A549 (cell line): ENCODE results near the gene KRABD2.

Source experiments
- ATAC-seq, 2 experiments: fragments of 200-7000 bp in 1 of 2; fragments of >200 bp in 1 of 2; cut with Nextera tagmentation in 1 of 2; cut with Tn5 transposase in 1 of 2; 3 replicates each; pipeline versions ENCODE4 v1.8.0 to v1.9.1; 2018 to 2020; ENCODE audit warnings: mild to moderate bottlenecking in 1 of 2, moderate library complexity in 1 of 2
- CTCF ChIA-PET: fragments of 300-600 bp; sonication (Branson Sonifier 250); formaldehyde crosslinking; extraction: SDS; loops from one replicate; lab custom pipeline; 2021; ENCODE audit warnings: antibody characterized with exemption, inconsistent platforms; lab: Yijun Ruan, JAX
- POLR2A ChIA-PET: fragments of 350-600 bp; formaldehyde crosslinking; extraction: SDS; loops from one replicate; lab custom pipeline; 2021; ENCODE audit warnings: antibody characterized with exemption, inconsistent platforms; lab: Yijun Ruan, JAX
- DNase-seq, 2 experiments: peaks; one replicate each; pipeline versions ENCODE4 v3.0.0 to v3.0.0-alpha.2; 2011 to 2016; ENCODE audit warnings: low read depth in 1 of 2, low spot score in 1 of 2
- FAIRE-seq: peaks from 2 replicates; lab custom pipeline; 2011; peaks lifted over from hg19 to GRCh38; lab: Jason Lieb, UNC
- H3K27ac ChIP-seq, 2 experiments: fragments of >200 bp; sonication (Bioruptor Twin); formaldehyde crosslinking; 3 replicates each; pipeline ENCODE4 v1.5.1; 2016 to 2017
- H3K4me1 ChIP-seq: fragments of >200 bp; sonication (Bioruptor Twin); formaldehyde crosslinking; 3 replicates; pipeline ENCODE4 v1.6.1; 2016
- H3K4me2 ChIP-seq: fragments of >200 bp; sonication (Bioruptor Twin); formaldehyde crosslinking; 3 replicates; pipeline ENCODE4 v1.6.1; 2016
- H3K4me3 ChIP-seq: fragments of >200 bp; sonication (Bioruptor Twin); formaldehyde crosslinking; 3 replicates; pipeline ENCODE4 v1.5.1; 2016
- H3K9me3 ChIP-seq: fragments of >200 bp; sonication (Bioruptor Twin); formaldehyde crosslinking; 3 replicates; pipeline ENCODE4 v1.6.1; 2016
- EHF ChIP-seq: fragments of 250-450 bp; sonication (Bioruptor Pico); IDR thresholded peaks from 2 replicates; pipeline ENCODE4 v1.5.0; 2020; ENCODE audit warnings: mild to moderate bottlenecking
- EHMT2 ChIP-seq: fragments of 200-600 bp; sonication (generic); IDR thresholded peaks from 2 replicates; pipeline ENCODE4 v1.6.1; 2016; ENCODE audit warnings: antibody characterized with exemption, low read depth, mild to moderate bottlenecking, moderate library complexity
- EP300 ChIP-seq, 2 experiments: fragments of >200 bp; sonication (Bioruptor Twin); formaldehyde crosslinking; IDR thresholded peaks; 2 replicates in 1 of 2; 3 replicates in 1 of 2; pipeline ENCODE4 v1.6.1; 2016 to 2017
- FOSB ChIP-seq: fragments of 250-450 bp; sonication (Bioruptor Pico); IDR thresholded peaks from 2 replicates; pipeline ENCODE4 v1.5.0; 2020; ENCODE audit warnings: mild to moderate bottlenecking, moderate library complexity
- FOSL2 ChIP-seq, 2 experiments: fragments of 450-650 bp in 1 of 2; fragments of >200 bp in 1 of 2; sonication (Bioruptor Twin) in 1 of 2; formaldehyde crosslinking; IDR thresholded peaks; 2 replicates each; pipeline versions ENCODE4 v1.5.0 to v1.6.1; 2016 to 2020; ENCODE audit warnings: mild to moderate bottlenecking in 1 of 2, moderate library complexity in 1 of 2
- GATA3 ChIP-seq: IDR thresholded peaks from 2 replicates; pipeline ENCODE4 v1.6.1; 2012; ENCODE audit warnings: borderline replicate concordance
- HDAC2 ChIP-seq: fragments of 200-600 bp; sonication (generic); IDR thresholded peaks from 2 replicates; pipeline ENCODE4 v1.6.1; 2016
- HOXB13 ChIP-seq: fragments of 250-450 bp; sonication (Bioruptor Pico); IDR thresholded peaks from 2 replicates; pipeline ENCODE4 v1.5.0; 2020; ENCODE audit warnings: low read depth, mild to moderate bottlenecking, moderate library complexity
- KDM5A ChIP-seq: fragments of 200-600 bp; sonication (generic); IDR thresholded peaks from 2 replicates; pipeline ENCODE4 v1.6.1; 2016; ENCODE audit warnings: antibody characterized with exemption, mild to moderate bottlenecking
- NPAS2 ChIP-seq: fragments of 250-450 bp; sonication (Bioruptor Pico); IDR thresholded peaks from 2 replicates; pipeline ENCODE4 v1.8.0; 2022; ENCODE audit warnings: mild to moderate bottlenecking, moderate library complexity, borderline replicate concordance
- RFX5 ChIP-seq: fragments of 450-650 bp; IDR thresholded peaks from 2 replicates; pipeline ENCODE4 v1.7.1; 2014; ENCODE audit warnings: antibody characterized with exemption, mild to moderate bottlenecking, moderate library complexity
- RNF2 ChIP-seq: fragments of 200-600 bp; sonication (generic); IDR thresholded peaks from 2 replicates; pipeline ENCODE4 v1.6.1; 2016; ENCODE audit warnings: low read depth, mild to moderate bottlenecking, antibody characterized with exemption, moderate library complexity, borderline replicate concordance
- SMC3 ChIP-seq: fragments of >200 bp; sonication (Bioruptor Twin); formaldehyde crosslinking; IDR thresholded peaks from 3 replicates; pipeline ENCODE4 v1.6.1; 2018; ENCODE audit warnings: inconsistent platforms
- SREBF2 ChIP-seq: fragments of 450-650 bp; IDR thresholded peaks from 2 replicates; pipeline ENCODE4 v1.6.1; 2014; ENCODE audit warnings: mild to moderate bottlenecking, moderate library complexity
- TFCP2L1 ChIP-seq: fragments of 250-450 bp; sonication (Bioruptor Pico); IDR thresholded peaks from 2 replicates; pipeline ENCODE4 v1.5.0; 2021; ENCODE audit warnings: mild to moderate bottlenecking
- ZNF302 ChIP-seq: fragments of 250-450 bp; sonication (Bioruptor Pico); IDR thresholded peaks from 2 replicates; pipeline ENCODE4 v1.9.0; 2021; ENCODE audit warnings: inconsistent platforms, mild to moderate bottlenecking, moderate library complexity
- WGBS: methylation state at CpG from one replicate; pipeline ENCODE4 v1.1.6; 2017; ENCODE audit errors: missing lambda C conversion rate; 5-methylcytosine and 5-hydroxymethylcytosine counted together
- TF ChIP-seq, protein P1 (sequence below): IDR thresholded peaks from 2 replicates; pipeline ENCODE4 v1.6.1; 2012
- TF ChIP-seq, protein P2 (sequence below): fragments of 200-600 bp; sonication (generic); IDR thresholded peaks from 2 replicates; pipeline ENCODE4 v1.6.1; 2016; ENCODE audit warnings: antibody characterized with exemption, mild to moderate bottlenecking, moderate library complexity
- TF ChIP-seq, protein P3 (sequence below): fragments of >200 bp; sonication (Bioruptor Twin); formaldehyde crosslinking; IDR thresholded peaks from 3 replicates; pipeline ENCODE4 v1.6.1; 2016
- TF ChIP-seq, protein P4 (sequence below): fragments of 250-450 bp; sonication (Bioruptor Pico); IDR thresholded peaks from 2 replicates; pipeline ENCODE4 v1.5.0; 2020; ENCODE audit warnings: low read depth, mild to moderate bottlenecking, moderate library complexity
- TF ChIP-seq, protein P5 (sequence below): IDR thresholded peaks from 2 replicates; pipeline ENCODE4 v1.6.1; 2012; ENCODE audit warnings: low read depth, borderline replicate concordance
- TF ChIP-seq, protein P6 (sequence below): fragments of >200 bp; sonication (Bioruptor Twin); formaldehyde crosslinking; IDR thresholded peaks from 2 replicates; pipeline ENCODE4 v1.6.1; 2016

Gene KRABD2

DNA sequence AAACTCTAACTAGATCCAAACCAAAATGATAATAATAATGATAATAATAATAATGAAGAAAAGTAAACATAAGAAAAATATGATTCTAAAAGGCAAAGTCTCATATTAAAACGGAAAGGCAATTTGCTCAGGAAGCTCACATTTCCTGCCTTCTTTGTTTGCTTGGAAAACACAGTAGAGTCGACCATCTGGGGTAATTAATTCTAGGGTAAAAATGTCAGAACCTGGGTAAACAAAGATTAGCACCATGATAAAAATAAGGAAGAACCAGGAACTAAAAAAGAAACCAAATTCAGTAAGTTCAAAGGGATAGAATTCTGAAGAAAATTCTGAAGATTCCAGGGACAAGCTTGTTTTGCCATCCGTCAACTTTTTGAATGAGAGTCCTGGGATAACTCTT lies 16.2 kb downstream of the KRABD2 start:
- no peak for ATAC-seq
- ChIA-PET POLR2A (interaction anchor here (1.3 to 1.7 kb wide), 2 partner anchors 17 to 23 kb away, joined by 3 read pairs; no protein-coding TSS in a partner anchor), CTCF (interaction anchor here (0.9 to 1.5 kb wide), 5 partner anchors 17 to 300 kb away, joined by 3 to 5 read pairs (median 3); partner anchors contain the start of gene KRABD2)
- Histone ChIP-seq H3K4me2 (no peak overlapping the region), H3K9me3 (no peaks in the 10 kb centered on the region), H3K4me3 (no peak overlapping the region), H3K4me1 (peaks cover 9% of the 10 kb centered on the region), H3K27ac (no peak overlapping the region)
- FAIRE-seq, result no peak
- no peak for TF ChIP-seq RNF2
- TF ChIP-seq, protein P1, sequence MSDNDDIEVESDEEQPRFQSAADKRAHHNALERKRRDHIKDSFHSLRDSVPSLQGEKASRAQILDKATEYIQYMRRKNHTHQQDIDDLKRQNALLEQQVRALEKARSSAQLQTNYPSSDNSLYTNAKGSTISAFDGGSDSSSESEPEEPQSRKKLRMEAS, result no peak
- TF ChIP-seq RFX5, result no peak
- TF ChIP-seq SMC3, result no peak
- TF ChIP-seq SREBF2, result no peak
- TF ChIP-seq ZNF302, result no peak
- TF ChIP-seq EHMT2, result no peak
- no peak for TF ChIP-seq HDAC2
- TF ChIP-seq NPAS2 (CRISPR knock-in tag), result no peak
- TF ChIP-seq, protein P2, sequence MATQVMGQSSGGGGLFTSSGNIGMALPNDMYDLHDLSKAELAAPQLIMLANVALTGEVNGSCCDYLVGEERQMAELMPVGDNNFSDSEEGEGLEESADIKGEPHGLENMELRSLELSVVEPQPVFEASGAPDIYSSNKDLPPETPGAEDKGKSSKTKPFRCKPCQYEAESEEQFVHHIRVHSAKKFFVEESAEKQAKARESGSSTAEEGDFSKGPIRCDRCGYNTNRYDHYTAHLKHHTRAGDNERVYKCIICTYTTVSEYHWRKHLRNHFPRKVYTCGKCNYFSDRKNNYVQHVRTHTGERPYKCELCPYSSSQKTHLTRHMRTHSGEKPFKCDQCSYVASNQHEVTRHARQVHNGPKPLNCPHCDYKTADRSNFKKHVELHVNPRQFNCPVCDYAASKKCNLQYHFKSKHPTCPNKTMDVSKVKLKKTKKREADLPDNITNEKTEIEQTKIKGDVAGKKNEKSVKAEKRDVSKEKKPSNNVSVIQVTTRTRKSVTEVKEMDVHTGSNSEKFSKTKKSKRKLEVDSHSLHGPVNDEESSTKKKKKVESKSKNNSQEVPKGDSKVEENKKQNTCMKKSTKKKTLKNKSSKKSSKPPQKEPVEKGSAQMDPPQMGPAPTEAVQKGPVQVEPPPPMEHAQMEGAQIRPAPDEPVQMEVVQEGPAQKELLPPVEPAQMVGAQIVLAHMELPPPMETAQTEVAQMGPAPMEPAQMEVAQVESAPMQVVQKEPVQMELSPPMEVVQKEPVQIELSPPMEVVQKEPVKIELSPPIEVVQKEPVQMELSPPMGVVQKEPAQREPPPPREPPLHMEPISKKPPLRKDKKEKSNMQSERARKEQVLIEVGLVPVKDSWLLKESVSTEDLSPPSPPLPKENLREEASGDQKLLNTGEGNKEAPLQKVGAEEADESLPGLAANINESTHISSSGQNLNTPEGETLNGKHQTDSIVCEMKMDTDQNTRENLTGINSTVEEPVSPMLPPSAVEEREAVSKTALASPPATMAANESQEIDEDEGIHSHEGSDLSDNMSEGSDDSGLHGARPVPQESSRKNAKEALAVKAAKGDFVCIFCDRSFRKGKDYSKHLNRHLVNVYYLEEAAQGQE, result no peak
- TF ChIP-seq, protein P3, sequence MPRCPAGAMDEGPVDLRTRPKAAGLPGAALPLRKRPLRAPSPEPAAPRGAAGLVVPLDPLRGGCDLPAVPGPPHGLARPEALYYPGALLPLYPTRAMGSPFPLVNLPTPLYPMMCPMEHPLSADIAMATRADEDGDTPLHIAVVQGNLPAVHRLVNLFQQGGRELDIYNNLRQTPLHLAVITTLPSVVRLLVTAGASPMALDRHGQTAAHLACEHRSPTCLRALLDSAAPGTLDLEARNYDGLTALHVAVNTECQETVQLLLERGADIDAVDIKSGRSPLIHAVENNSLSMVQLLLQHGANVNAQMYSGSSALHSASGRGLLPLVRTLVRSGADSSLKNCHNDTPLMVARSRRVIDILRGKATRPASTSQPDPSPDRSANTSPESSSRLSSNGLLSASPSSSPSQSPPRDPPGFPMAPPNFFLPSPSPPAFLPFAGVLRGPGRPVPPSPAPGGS, result no peak
- TF ChIP-seq FOSB (CRISPR knock-in tag), result no peak
- TF ChIP-seq EHF, result no peak
- TF ChIP-seq, protein P4, sequence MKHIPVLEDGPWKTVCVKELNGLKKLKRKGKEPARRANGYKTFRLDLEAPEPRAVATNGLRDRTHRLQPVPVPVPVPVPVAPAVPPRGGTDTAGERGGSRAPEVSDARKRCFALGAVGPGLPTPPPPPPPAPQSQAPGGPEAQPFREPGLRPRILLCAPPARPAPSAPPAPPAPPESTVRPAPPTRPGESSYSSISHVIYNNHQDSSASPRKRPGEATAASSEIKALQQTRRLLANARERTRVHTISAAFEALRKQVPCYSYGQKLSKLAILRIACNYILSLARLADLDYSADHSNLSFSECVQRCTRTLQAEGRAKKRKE (CRISPR knock-in tag), result no peak
- TF ChIP-seq, protein P5, sequence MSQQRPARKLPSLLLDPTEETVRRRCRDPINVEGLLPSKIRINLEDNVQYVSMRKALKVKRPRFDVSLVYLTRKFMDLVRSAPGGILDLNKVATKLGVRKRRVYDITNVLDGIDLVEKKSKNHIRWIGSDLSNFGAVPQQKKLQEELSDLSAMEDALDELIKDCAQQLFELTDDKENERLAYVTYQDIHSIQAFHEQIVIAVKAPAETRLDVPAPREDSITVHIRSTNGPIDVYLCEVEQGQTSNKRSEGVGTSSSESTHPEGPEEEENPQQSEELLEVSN, result no peak
- no peak for TF ChIP-seq EP300 (IDR thresholded peaks at IDR 0.05)
- no peak for TF ChIP-seq HOXB13
- TF ChIP-seq TFCP2L1 (CRISPR knock-in tag), result no peak
- no peak for TF ChIP-seq FOSL2 (IDR thresholded peaks at IDR 0.05)
- no peak for TF ChIP-seq FOSL2 (CRISPR knock-in tag; IDR thresholded peaks at IDR 0.05)
- TF ChIP-seq KDM5A, result no peak
- no peak for DNase-seq
- WGBS, result 38% methylated on average over 3 of the region's 3 CpGs

DNA sequence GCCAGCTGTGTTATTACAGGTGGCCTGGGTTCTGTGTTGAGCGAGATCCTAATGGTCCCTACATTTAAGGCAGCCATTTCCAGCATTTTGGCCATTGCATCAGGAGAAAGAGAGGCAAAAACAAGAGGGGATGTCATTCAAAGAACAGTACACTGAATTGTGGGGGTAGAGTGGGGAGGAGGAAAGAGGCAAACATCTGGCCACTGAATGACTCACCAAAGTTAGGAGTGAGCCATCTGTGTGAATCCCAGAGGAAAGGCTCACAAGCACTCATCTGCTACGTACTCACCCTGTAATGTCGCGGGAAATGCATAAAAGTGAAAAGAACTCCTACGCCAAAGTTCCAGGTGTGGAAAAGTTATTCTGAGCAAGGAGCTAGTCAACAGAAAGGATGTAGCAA lies 16.7 kb downstream of the KRABD2 start:
- peak in 1 of 2 experiments; percentile 48; a peak in 2 of 6 replicates for ATAC-seq

More for the DNA sequence above, 16.7 kb downstream of the KRABD2 start:
- ChIA-PET POLR2A (no interaction called here), CTCF (interaction anchor here (0.7 to 1.5 kb wide), 5 partner anchors 17 to 104 kb away, joined by 3 to 7 read pairs (median 3); partner anchors contain the start of genes KRABD2 and ODF4)
- Histone ChIP-seq H3K4me1 (peaks cover 9% of the 10 kb centered on the region), H3K4me3 (no peak overlapping the region), H3K9me3 (no peaks in the 10 kb centered on the region), H3K4me2 (no peak overlapping the region), H3K27ac (no peak overlapping the region)
- TF ChIP-seq, protein P6, sequence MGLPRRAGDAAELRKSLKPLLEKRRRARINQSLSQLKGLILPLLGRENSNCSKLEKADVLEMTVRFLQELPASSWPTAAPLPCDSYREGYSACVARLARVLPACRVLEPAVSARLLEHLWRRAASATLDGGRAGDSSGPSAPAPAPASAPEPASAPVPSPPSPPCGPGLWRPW, result no peak
- no peak for TF ChIP-seq GATA3
- no peak for TF ChIP-seq FOSL2 (IDR thresholded peaks at IDR 0.05)
- peak; percentile 24; the same call in 1 of the 2 replicates for TF ChIP-seq FOSL2 (CRISPR knock-in tag; IDR thresholded peaks at IDR 0.05)
- DNase-seq, result no peak
- FAIRE-seq, result peak; percentile 65
- 90% methylated on average over 5 of the region's 5 CpGs for WGBS
